Testis (tissue), 3 donors: ENCODE measurements around the gene CSF2RB. TPM values are rescaled to one million over a fixed set of nuclear protein-coding genes. Genes with fewer than 3 reads are reported as not detected.

Experiments
- DNase-seq: peaks from one replicate; pipeline ENCODE4 v3.0.0-alpha.2; 2019
- H3K27ac ChIP-seq, 2 donors: fragments of 200-600 bp; sonication (generic); one replicate each; pipeline ENCODE4 v1.5.1; 2019
- H3K27me3 ChIP-seq: fragments of 200-600 bp; sonication (generic); one replicate; pipeline ENCODE4 v1.5.1; 2019
- H3K36me3 ChIP-seq: fragments of 200-600 bp; sonication (generic); one replicate; pipeline ENCODE4 v1.5.1; 2017; ENCODE audit warnings: low read depth; ENCODE audit errors: missing control alignments
- H3K4me1 ChIP-seq: fragments of 200-600 bp; sonication (generic); one replicate; pipeline ENCODE4 v1.5.1; 2019
- H3K4me3 ChIP-seq, 2 donors: fragments of 200-600 bp; sonication (generic); one replicate each; pipeline ENCODE4 v1.5.1; 2017 to 2019
- H3K9me3 ChIP-seq: fragments of 200-600 bp; sonication (generic); one replicate; pipeline ENCODE4 v1.5.1; 2017
- CTCF ChIP-seq, 3 experiments: fragments of 450-650 bp in 2 of 3; fragments of 200-600 bp in 1 of 3; sonication (generic) in 1 of 3; IDR thresholded peaks; one replicate each; pipeline ENCODE4 v1.5.1; 2016 to 2019; ENCODE audit warnings: antibody characterized with exemption in 3 of 3, mild to moderate bottlenecking in 2 of 3, moderate library complexity in 1 of 3
- POLR2A ChIP-seq: fragments of 450-650 bp; IDR thresholded peaks from one replicate; pipeline ENCODE4 v1.6.1; 2017; ENCODE audit warnings: antibody characterized with exemption, mild to moderate bottlenecking, moderate library complexity
- WGBS, 2 donors: methylation state at CpG; one replicate each; pipeline ENCODE4 v1.1.5; 2018; 5-methylcytosine and 5-hydroxymethylcytosine counted together
- intact Hi-C: fragments of 100-400 bp; cut with DNase I; formaldehyde crosslinking; loops from one replicate; pipeline ENCODE4 v1.15.1; 2023; ENCODE audit warnings: low total_unique reads
- polyA plus RNA-seq: library from polyadenylated mRNA; stranded (reverse); fragments of 350-450 nt; fragmentation: Illumina TruSeq; extraction: RNeasy Lipid Tissue Mini Kit (QIAGEN cat#74804); gene quantifications from one replicate; pipeline ENCODE4 v1.2.3, GENCODE V29; 2014; ENCODE audit warnings: low read depth, low replicate concordance; ENCODE audit not compliant: insufficient read depth
- total RNA-seq, 2 donors: library from RNA; depleted of rRNA; stranded (reverse); fragments of >200 nt; gene quantifications; one replicate each; pipeline ENCODE4 v1.2.3, GENCODE V29; 2016

CSF2RB gene
- total and polyA plus RNA-seq, 3 donors from 2014 or later, result 2.3 to 4.0 (median 2.6) TPM

GRCh38 chr22:36872866-36873498 lies 40.4 kb upstream of the CSF2RB start:
- Histone ChIP-seq H3K4me1 (peaks cover 5% of the 10 kb centered on the region), H3K4me3 (no peak overlapping the region), H3K36me3 (no peaks in the 10 kb centered on the region), H3K9me3 (no peaks in the 10 kb centered on the region), H3K27me3 (no peaks in the 10 kb centered on the region), H3K27ac (no peak overlapping the region)
- DNase-seq, result no peak
- intact Hi-C loops, result loop anchor here (10.0 kb wide), 1 partner anchor 102 kb away; no protein-coding TSS in a partner anchor
- TF ChIP-seq POLR2A, result no peak
- no peak for TF ChIP-seq CTCF (IDR thresholded peaks at IDR 0.05)
- WGBS, 2 donors, result 86 to 92% methylated on average over 2 of the region's 2 CpGs

GRCh38 chr22:36873614-36874308 lies 39.7 kb upstream of the CSF2RB start:
- TF ChIP-seq POLR2A (no peak), CTCF (IDR thresholded peaks at IDR 0.05) (peak; percentile 7 to 20 (median 15))
- Histone ChIP-seq H3K4me3 (no peak overlapping the region), H3K27me3 (no peaks in the 10 kb centered on the region), H3K27ac (no peak overlapping the region), H3K36me3 (no peaks in the 10 kb centered on the region), H3K9me3 (no peaks in the 10 kb centered on the region), H3K4me1 (peaks cover 5% of the 10 kb centered on the region)
- intact Hi-C loops, result loop anchor here (10.0 kb wide), 1 partner anchor 101 kb away; no protein-coding TSS in a partner anchor
- 63 to 77% methylated on average over 6 of the region's 6 CpGs for WGBS, 2 donors
- peak; percentile 34 for DNase-seq

- H3K27ac ChIP-seq, result no peak overlapping the region
- no peak overlapping the region for H3K4me3 ChIP-seq
- 79 to 85% methylated on average over 2 of the region's 2 CpGs for WGBS, 2 donors
- TF ChIP-seq CTCF (IDR thresholded peaks at IDR 0.05) (no peak), POLR2A (no peak)
- H3K36me3 ChIP-seq, result no peaks in the 10 kb centered on the region
- no peaks in the 10 kb centered on the region for H3K27me3 ChIP-seq
- no peak for DNase-seq
- intact Hi-C loops, result loop anchor here (10.0 kb wide), 1 partner anchor 100 kb away; no protein-coding TSS in a partner anchor
- H3K9me3 ChIP-seq, result no peaks in the 10 kb centered on the region
- peaks cover 5% of the 10 kb centered on the region for H3K4me1 ChIP-seq
These were observed 39.1 kb upstream of the CSF2RB start for GRCh38 chr22:36874309-36874696.

- WGBS, 2 donors, result 91 to 93% methylated on average over 9 of the region's 9 CpGs
- intact Hi-C loops, result loop anchor here (10.0 kb wide), 1 partner anchor 100 kb away; no protein-coding TSS in a partner anchor
- no peak for TF ChIP-seq CTCF (IDR thresholded peaks at IDR 0.05)
- Histone ChIP-seq H3K4me1 (peaks cover 5% of the 10 kb centered on the region), H3K27ac (no peak overlapping the region), H3K27me3 (no peaks in the 10 kb centered on the region), H3K4me3 (no peak overlapping the region), H3K36me3 (no peaks in the 10 kb centered on the region), H3K9me3 (no peaks in the 10 kb centered on the region)
- DNase-seq, result no peak
These were observed 38.7 kb upstream of the CSF2RB start for GRCh38 chr22:36874736-36875135.
